Panc1 (cell line): ENCODE results near the gene IL1RAPL1. TPM values are rescaled to one million over a fixed set of nuclear protein-coding genes. Genes with fewer than 3 reads are reported as not detected.
"Not testable (repeated sequence)": the region's sequence is repeated elsewhere in the genome, so short reads cannot be mapped to it uniquely, and the experiment has no call there.

Experiments
- ATAC-seq: fragments of 200-7000 bp; cut with Tn5 transposase; 2 replicates; pipeline ENCODE4 v1.9.1; 2020; ENCODE audit warnings: mild to moderate bottlenecking, moderate library complexity
- BruUV-seq: library from RNA; stranded (reverse); fragments of 400-500 nt; replicated peaks from 2 replicates; lab custom pipeline; 2021; lab: Mats Ljungman, UMichigan
- CTCF ChIA-PET: fragments of 300-600 bp; sonication (Branson Sonifier 250); formaldehyde crosslinking; loops from one replicate; lab custom pipeline; 2022; ENCODE audit warnings: antibody characterized with exemption; lab: Charles Lee
- POLR2A ChIA-PET: fragments of 300-600 bp; sonication (Branson Sonifier 250); formaldehyde crosslinking; loops from one replicate; lab custom pipeline; 2022; ENCODE audit warnings: antibody characterized with exemption; lab: Charles Lee
- DNase-seq: peaks from one replicate; pipeline ENCODE4 v3.0.0-alpha.2; 2010; ENCODE audit warnings: low read depth, low spot score
- H3K27ac ChIP-seq: 2 replicates; pipeline ENCODE4 v1.5.1; 2011; ENCODE audit warnings: mild to moderate bottlenecking, low read length, inconsistent platforms
- H3K27me3 ChIP-seq: fragments of 200-500 bp; sonication (Bioruptor generic); 2 replicates; pipeline ENCODE4 v1.6.0; 2014; ENCODE audit warnings: low read length, inconsistent platforms; ENCODE audit not compliant: control insufficient read depth, insufficient read depth
- H3K36me3 ChIP-seq: fragments of 200-500 bp; sonication (Bioruptor generic); 2 replicates; pipeline ENCODE4 v1.5.1; 2014; ENCODE audit warnings: inconsistent platforms, mild to moderate bottlenecking, low read length, moderate library complexity; ENCODE audit not compliant: control insufficient read depth, insufficient read depth
- H3K4me1 ChIP-seq: 2 replicates; pipeline ENCODE4 v1.5.1; 2011; ENCODE audit warnings: inconsistent platforms, mild to moderate bottlenecking, low read length, moderate library complexity; ENCODE audit not compliant: control insufficient read depth, insufficient read depth
- H3K4me3 ChIP-seq, 2 experiments: 2 replicates each; pipeline ENCODE4 v1.5.1; 2011 to 2012; ENCODE audit warnings: low read depth in 2 of 2, low read length in 2 of 2, mild to moderate bottlenecking in 2 of 2, inconsistent platforms in 1 of 2, moderate library complexity in 1 of 2
- H3K9me3 ChIP-seq: fragments of 200-500 bp; sonication (Bioruptor generic); 2 replicates; pipeline ENCODE4 v1.5.1; 2014; ENCODE audit warnings: low read depth, mild to moderate bottlenecking, inconsistent platforms, low read length, moderate library complexity; ENCODE audit not compliant: control insufficient read depth, insufficient read depth
- CTCF ChIP-seq: fragments of 450-650 bp; IDR thresholded peaks from 2 replicates; pipeline ENCODE4 v1.5.1; 2017; ENCODE audit warnings: mild to moderate bottlenecking
- POLR2AphosphoS5 ChIP-seq: IDR thresholded peaks from 2 replicates; pipeline ENCODE4 v1.6.1; 2012; ENCODE audit warnings: mild to moderate bottlenecking, low read depth, low read length, moderate library complexity
- SIN3A ChIP-seq: IDR thresholded peaks from 2 replicates; pipeline ENCODE4 v1.6.1; 2012; ENCODE audit warnings: low read depth, mild to moderate bottlenecking, low read length, moderate library complexity, borderline replicate concordance; ENCODE audit not compliant: insufficient read depth
- TCF7L2 ChIP-seq: IDR thresholded peaks from 2 replicates; pipeline ENCODE4 v1.6.1; 2011; ENCODE audit warnings: mild to moderate bottlenecking, low read depth, low read length, inconsistent platforms
- in situ Hi-C: cut with HindIII; loops from 2 replicates; pipeline ENCODE4 v1.10.0; 2016; ENCODE audit warnings: low sequenced_read_pairs, low pct_unique_long_range_greater_than_20kb
- intact Hi-C: fragments of 100-400 bp; cut with micrococcal nuclease; formaldehyde crosslinking; loops from one replicate; pipeline ENCODE4 v1.10.0; 2022; ENCODE audit not compliant: unreplicated experiment
- total RNA-seq: library from RNA; stranded (reverse); gene quantifications from one replicate; pipeline ENCODE4 v1.2.1, GENCODE V29; 2021; ENCODE audit not compliant: unreplicated experiment
- TF ChIP-seq, protein P1 (sequence below), 2 experiments: IDR thresholded peaks; 2 replicates each; pipeline ENCODE4 v1.6.1; 2011 to 2012; ENCODE audit warnings: low read depth in 2 of 2, control low read depth in 1 of 2, low read length in 1 of 2, mild to moderate bottlenecking in 1 of 2, moderate library complexity in 1 of 2; ENCODE audit not compliant: insufficient read depth in 1 of 2

The IL1RAPL1 gene
- total RNA-seq, 1 experiment from 2014 or later = 0.59 TPM

- CTCF ChIA-PET, H3K27ac ChIP-seq, intact Hi-C loops, H3K9me3 ChIP-seq, H3K27me3 ChIP-seq, DNase-seq, POLR2A ChIA-PET, H3K36me3 ChIP-seq, BruUV-seq, ATAC-seq, H3K4me3 ChIP-seq, H3K4me1 ChIP-seq, in situ Hi-C loops: not testable (repeated sequence)
Measured at GRCh38 chrX:29122817-29123216, 535.6 kb downstream of the IL1RAPL1 start.

DNA sequence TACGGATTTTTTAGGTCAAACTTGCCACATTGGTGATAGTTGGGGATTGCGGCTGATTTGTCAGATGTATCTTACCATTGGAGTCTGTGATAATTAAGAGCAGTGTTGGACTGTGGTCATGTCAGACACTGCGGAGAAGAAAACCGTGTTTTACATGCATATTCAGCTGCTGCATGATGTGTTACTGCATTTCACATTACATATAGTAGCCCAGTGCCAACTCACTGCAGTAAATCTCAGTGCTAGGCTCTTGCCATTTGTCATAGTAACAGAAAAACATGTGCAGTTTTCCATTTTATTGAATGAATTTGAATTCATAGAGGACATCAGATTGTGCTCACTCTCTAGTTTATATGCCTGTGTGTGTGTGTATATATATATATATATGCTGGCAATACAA, 543.7 kb downstream of the IL1RAPL1 start:
- no peak for TF ChIP-seq CTCF
- TF ChIP-seq SIN3A = no peak
- TF ChIP-seq, protein P1, sequence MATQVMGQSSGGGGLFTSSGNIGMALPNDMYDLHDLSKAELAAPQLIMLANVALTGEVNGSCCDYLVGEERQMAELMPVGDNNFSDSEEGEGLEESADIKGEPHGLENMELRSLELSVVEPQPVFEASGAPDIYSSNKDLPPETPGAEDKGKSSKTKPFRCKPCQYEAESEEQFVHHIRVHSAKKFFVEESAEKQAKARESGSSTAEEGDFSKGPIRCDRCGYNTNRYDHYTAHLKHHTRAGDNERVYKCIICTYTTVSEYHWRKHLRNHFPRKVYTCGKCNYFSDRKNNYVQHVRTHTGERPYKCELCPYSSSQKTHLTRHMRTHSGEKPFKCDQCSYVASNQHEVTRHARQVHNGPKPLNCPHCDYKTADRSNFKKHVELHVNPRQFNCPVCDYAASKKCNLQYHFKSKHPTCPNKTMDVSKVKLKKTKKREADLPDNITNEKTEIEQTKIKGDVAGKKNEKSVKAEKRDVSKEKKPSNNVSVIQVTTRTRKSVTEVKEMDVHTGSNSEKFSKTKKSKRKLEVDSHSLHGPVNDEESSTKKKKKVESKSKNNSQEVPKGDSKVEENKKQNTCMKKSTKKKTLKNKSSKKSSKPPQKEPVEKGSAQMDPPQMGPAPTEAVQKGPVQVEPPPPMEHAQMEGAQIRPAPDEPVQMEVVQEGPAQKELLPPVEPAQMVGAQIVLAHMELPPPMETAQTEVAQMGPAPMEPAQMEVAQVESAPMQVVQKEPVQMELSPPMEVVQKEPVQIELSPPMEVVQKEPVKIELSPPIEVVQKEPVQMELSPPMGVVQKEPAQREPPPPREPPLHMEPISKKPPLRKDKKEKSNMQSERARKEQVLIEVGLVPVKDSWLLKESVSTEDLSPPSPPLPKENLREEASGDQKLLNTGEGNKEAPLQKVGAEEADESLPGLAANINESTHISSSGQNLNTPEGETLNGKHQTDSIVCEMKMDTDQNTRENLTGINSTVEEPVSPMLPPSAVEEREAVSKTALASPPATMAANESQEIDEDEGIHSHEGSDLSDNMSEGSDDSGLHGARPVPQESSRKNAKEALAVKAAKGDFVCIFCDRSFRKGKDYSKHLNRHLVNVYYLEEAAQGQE (IDR thresholded peaks at IDR 0.05; ENCODE audit: insufficient read depth in 1 of 2, low read depth in 2 of 2, low read length in 1 of 2) = no peak
- no peak for TF ChIP-seq POLR2AphosphoS5
- no peak for TF ChIP-seq TCF7L2
- no peaks in the 10 kb centered on the region for H3K27me3 ChIP-seq
- H3K27ac ChIP-seq = no peak overlapping the region
- H3K4me1 ChIP-seq = no peaks in the 10 kb centered on the region
- H3K4me3 ChIP-seq = no peak overlapping the region
- ATAC-seq (no peak), DNase-seq (no peak)
- no peaks in the 10 kb centered on the region for H3K9me3 ChIP-seq
- POLR2A ChIA-PET = no interaction called here
- H3K36me3 ChIP-seq = no peaks in the 10 kb centered on the region
- CTCF ChIA-PET = no interaction called here
- intact Hi-C loops = no loop called here
- no TSS peak for BruUV-seq
- in situ Hi-C loops = no loop called here

DNA sequence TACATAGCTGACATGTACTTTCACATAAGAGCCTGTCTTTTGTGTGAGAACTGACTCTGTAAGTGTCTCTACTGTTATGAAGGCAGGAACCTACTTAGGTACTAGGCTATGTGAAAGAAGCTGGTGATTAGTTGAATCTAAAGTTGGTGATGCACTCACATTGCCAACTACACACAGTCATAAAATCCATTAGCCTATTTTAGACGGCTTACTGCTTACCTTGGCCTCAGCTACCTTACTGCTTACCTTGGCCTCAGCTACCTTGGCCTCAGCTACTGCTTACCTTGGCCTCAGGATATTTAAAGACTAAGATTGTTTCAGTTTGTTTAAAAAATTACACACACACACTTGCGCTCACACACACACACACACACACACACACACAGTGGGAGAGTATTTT, 549.7 kb downstream of the IL1RAPL1 start:
- Histone ChIP-seq H3K4me3 (no peak overlapping the region), H3K9me3 (no peaks in the 10 kb centered on the region), H3K27me3 (no peaks in the 10 kb centered on the region), H3K27ac (no peak overlapping the region), H3K36me3 (no peaks in the 10 kb centered on the region), H3K4me1 (no peaks in the 10 kb centered on the region)
- no TSS peak for BruUV-seq
- CTCF ChIA-PET = no interaction called here
- DNase-seq (no peak), ATAC-seq (no peak)
- in situ Hi-C loops (no loop called here), intact Hi-C loops (no loop called here)
- POLR2A ChIA-PET = no interaction called here
- TF ChIP-seq, protein P1 (IDR thresholded peaks at IDR 0.05; ENCODE audit: insufficient read depth in 1 of 2, low read depth in 2 of 2, low read length in 1 of 2) = no peak
- no peak for TF ChIP-seq POLR2AphosphoS5
- no peak for TF ChIP-seq SIN3A
- TF ChIP-seq TCF7L2 = no peak
- no peak for TF ChIP-seq CTCF
